NCI-H446 treated with DMSO at 0.1 percent for 48 hours (cell line): ENCODE measurements around the gene MRM3.
A peak's percentile ranks its signal among the peaks of the same experiment; 100 is the strongest.
"Not testable (repeated sequence)": the region's sequence is repeated elsewhere in the genome, so short reads cannot be mapped to it uniquely, and the experiment has no call there.

ENCODE experiments used
- DNase-seq: peaks from one replicate; lab custom pipeline; 2025; lab: John Stamatoyannopoulos, UW

The MRM3 gene, protein sequence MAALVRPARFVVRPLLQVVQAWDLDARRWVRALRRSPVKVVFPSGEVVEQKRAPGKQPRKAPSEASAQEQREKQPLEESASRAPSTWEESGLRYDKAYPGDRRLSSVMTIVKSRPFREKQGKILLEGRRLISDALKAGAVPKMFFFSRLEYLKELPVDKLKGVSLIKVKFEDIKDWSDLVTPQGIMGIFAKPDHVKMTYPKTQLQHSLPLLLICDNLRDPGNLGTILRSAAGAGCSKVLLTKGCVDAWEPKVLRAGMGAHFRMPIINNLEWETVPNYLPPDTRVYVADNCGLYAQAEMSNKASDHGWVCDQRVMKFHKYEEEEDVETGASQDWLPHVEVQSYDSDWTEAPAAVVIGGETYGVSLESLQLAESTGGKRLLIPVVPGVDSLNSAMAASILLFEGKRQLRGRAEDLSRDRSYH

DNA sequence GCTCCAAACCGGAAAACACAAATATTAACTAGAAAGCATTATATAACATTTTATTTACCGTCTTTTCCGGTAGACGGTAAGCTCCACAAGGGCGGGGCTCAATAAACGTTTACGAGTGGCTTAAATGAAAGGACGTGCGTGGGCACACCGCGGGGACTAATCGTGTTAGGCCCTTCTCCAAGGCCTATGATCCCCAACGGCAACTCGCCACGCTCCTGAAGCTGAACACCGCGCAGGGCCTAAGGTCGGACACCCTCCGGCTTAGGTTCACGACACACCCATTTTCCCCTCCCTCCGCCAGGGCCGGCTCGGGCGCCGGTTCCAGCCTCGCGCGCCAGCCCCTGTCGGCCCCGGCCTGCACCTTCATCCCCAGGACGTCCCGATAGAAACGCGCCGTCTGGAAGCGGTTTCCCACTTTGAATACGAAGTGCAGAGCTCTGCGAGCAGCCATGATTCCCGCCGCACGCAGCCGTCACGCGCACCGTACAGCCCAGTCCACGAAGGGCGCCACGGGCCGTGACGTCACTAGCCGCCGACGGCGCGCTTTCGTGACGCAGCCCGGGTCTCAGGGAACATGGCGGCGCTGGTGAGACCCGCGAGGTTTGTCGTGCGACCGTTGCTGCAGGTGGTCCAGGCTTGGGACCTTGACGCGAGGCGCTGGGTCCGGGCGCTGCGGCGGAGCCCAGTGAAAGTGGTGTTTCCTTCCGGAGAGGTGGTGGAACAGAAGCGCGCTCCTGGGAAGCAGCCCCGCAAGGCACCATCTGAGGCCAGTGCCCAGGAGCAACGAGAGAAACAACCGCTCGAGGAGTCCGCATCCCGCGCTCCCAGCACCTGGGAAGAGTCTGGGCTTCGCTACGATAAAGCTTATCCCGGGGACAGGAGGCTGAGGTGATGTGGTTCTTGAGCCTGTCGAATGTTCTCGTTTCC is at the start of gene MRM3, which contains the start of gene GLOD4:
Gene MRM3 (plus strand): TSS at position 549 of the 927 bp plus-strand sequence. CDS start 26 bp downstream, at position 575.
Gene GLOD4 (minus strand): TSS at position 476 of the 927 bp plus-strand sequence. CDS start 25 bp downstream, at position 451.
- DNase-seq, result peak; percentile 30

DNA sequence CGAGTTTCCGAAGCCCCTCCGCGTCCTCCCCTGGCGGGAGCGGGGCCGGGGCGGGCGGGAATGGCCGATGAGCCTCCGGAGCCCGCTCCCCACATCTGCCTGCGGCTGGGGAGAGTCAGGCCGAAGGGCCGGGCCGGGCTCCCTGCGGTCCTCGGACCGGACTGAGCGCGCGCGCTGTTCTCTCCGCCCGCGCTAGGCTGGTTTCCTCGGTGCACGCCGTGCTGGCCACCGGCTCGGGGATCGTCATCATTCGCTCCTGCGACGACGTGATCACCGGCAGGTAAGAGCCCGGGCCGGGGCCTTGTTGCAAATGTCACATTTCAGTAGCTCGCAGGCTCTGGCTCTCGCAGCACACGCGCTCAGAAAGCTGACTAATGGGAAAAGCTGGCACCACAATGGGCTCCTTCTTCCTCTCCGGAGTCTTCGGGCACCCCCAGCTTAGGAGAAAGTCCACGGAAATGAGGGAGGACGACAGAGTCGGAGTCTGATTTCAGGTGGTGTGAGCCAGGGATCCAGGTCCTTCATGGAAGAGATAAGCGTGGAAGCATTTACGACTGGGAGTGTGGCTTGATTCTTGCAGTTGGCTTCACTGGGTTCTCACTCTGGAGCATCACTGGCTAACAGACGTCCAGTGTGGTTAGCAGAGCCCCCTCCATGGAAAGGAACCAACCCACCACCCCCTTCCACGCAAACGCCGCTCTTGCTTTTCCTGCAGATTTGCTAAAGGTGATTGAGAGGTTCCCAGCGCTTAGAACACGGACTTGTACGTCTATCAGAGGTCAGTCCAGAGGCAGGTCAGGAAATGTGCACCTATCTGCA is 49.0 kb upstream of the MRM3 start:
- DNase-seq, result no peak

DNA sequence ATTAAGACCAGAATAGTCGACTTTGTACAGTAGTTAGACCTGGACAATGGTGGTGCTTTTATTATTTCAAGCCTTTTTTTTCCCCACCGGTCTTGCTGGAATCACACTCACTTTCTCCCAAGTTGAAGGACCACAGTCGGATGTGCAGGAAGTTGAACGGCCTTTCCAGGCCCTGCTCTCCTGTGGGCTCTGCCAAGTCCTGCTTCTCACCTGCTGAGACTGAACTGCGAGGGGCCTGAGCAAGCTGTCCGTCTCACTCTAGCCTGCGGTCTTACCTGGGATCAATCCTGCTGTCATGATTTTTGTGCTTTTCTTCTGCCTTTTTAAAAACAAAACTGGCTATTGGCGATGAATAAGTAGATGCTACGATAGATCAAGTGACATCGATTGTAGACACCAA is 48.4 kb upstream of the MRM3 start:
- no peak for DNase-seq

DNA sequence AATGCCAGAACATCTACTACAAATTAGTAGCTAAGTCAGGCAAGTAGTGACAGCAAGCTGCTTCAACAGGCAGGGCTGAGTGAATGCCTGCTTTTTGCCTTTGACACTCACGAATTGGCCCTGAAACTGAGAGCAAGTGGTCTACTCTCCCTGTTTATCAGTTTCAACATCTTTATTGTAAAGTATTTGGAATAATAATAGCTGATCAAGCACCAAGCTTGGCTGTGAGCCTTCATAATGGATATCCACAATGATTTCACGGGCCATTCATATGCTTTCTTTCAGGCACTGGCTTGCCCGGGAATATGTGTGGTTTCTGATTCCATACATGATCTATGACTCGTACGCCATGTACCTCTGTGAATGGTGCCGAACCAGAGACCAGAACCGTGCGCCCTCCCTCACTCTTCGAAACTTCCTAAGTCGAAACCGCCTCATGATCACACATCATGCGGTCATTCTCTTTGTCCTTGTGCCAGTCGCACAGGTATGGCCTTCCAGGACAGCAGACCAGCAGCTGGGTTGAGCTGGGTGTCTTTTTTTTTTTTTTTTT is 44.5 kb upstream of the MRM3 start:
- no peak for DNase-seq

DNA sequence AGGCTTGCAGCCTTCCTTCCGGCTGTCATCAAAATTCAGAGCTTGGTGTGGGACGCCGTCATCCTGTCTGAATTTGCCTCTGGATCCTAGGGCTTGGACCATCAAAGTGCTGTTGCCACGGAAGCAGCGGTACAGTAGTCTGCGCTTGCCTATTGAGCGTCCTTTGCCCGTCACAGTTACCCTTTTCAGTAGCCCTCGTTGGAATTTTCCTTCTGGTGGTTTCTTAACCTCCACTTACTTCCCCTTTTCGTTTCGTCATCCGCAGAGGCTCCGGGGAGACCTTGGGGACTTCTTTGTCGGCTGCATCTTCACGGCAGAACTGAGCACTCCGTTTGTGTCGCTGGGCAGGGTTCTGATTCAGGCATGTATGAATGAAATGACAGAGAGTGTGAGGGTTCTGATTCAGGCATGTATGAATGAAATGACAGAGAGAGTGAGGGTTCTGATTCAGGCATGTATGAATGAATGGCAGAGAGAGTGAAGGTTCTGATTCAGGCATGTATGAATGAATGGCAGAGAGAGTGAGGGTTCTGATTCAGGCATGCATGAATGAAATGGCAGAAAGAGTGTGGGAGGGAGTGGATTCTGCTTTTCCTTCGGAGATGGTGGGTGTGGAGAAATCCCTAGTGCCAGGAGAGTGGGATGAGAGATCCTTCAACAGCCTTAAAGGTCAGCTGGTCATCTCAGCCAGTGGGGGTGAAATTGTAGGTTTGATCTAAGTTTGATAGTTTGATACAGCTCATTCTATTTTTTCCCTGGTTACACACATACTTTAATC is 41.7 kb upstream of the MRM3 start:
- DNase-seq, result no peak

DNA sequence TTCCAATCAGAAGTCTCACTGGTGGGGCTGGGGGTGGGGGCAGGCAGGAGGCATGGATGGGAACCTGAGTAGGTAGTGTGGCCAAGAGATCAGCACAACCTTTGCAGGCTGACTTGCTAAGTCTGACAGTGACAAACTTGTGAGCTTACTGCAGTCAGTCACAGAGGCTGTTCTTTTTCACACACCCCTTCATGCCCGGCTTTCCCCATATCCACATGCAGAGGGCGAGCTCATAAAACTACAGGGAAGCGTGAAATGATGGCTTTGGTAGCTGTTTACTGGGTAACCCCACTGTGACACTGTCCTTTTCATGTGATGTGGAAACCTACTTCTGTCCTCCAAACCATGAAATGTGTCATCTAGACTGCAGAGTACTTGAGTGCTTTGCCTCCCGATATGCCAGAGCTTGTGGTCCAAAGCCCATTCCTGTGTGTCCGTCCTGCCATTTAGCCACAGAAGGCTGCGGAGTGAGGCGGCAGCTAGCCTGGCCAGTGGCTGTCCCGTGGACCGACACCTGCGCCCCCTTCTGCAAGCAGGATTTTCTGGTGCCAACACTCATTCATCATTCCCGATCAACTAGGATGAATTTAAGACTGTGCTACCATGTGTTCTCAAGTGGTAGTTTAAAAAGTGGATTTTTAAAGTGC is 39.9 kb upstream of the MRM3 start:
- DNase-seq, result no peak

DNA sequence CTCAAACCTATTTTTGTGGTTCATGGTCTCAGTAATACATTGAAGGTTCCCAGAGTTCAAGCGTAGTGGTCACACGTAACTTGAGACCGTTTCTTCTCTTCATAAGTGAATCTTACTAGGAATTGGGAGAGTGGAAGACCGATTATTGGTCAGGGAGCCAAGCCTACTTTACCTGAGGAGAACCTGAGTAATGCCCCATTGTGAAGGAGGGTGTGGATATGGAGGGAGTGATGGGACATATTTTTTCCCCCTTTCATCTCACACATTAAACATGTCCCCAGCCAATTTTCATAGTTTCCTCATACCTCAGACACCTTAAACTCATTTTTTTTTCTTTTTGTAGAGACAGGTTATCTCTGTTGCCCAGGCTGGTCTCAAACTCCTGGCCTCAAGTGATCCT is 39.0 kb upstream of the MRM3 start:
- DNase-seq, result no peak

DNA sequence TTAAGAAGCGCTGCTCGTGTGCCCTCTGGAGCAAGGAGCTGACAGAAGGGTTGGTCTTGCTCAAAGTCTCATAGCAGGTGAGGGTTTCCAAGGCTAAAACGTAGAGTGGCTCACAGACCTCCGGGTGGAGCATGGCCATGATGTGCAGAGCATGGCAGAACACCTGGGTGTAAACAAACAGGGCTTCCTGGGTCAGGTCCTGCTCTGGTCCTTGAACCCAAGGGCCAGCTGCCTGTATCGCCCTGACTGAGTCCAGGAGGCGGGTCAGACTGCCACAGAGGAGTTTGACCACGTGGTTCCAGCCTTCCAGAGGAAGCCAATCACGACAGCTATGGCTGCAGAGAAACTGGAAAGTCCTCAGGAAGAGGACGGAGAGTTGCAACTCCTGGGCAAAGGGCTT is 37.2 kb upstream of the MRM3 start:
- no peak for DNase-seq

DNA sequence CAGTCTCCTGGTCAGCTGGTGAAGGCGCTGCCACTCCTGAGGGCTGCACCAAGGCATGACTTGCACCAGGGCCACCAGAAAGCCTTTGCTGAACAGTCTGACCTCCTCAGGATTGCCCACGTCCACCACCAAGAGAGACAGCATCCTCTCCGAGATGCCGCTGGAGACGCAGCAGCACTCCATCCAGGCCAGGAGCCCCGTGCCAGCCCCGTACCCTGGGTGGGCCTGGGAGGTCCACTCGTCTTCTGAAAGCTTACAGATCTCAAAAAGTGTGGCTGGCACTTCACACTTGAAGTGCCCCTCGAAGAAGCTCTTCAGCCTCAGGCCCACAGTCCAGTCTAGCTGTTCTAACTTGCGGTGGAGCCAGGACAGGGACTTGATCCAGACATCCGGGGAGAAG is 36.7 kb upstream of the MRM3 start:
- no peak for DNase-seq

DNA sequence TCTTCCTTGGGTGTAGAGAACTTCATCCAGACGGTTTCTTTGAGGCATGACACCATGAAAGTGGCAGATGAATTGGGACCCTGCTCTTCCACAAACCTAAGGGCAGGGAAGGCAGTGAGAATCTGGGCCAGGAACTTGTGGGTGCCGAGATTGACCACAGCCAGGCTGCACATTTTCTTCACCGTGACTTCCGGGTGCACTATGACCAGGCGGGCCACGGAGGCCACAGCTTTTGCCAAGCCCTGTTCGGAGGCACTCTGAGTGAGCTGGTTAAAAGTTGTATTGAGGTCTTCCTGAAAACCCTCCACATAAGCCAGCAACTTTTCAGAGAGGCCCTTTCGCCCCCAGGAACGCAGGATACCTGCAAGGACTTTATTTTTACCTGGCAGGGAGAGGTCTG is 36.0 kb upstream of the MRM3 start:
- no peak for DNase-seq

DNA sequence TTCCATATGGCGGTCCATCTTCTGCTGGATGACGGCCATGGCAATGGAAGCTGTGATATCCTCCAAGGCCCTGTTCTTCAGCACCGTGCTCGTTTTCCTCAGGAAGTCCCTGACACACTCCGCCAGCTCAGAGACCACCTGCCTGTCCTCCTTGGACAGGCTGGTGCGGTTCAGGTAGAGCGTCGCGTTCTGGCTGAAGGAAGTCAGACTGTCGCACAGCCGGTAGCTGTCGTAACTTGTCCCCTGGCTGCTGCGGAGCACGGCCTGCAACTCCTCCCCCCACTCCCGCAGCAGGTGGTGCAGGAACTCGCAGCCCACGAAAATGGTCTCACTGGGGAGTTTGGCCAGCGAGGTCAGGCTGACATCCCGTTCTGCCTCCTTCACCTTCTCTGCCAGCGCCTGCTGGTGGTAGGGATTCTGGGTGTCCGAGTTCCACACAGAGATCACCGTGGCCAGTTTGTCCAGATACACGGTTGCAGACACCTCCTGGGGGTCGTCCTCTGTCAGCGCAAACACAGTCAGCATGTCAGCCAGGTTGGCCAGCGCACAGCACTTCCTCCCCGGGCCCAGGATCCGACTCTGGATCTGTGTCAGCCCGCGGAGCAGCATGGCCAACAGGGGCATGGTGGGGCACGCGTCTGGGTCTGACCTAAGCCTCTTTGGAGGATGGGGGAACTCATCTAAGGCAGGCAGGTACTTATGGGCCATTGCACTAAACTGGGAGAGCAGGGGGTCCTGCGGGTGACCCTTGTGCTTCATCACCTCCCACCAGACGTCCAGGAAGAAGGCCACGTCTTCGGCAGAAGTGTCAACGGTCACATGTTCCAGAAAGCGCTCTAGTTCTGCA is 35.1 kb upstream of the MRM3 start:
- DNase-seq, result no peak

DNA sequence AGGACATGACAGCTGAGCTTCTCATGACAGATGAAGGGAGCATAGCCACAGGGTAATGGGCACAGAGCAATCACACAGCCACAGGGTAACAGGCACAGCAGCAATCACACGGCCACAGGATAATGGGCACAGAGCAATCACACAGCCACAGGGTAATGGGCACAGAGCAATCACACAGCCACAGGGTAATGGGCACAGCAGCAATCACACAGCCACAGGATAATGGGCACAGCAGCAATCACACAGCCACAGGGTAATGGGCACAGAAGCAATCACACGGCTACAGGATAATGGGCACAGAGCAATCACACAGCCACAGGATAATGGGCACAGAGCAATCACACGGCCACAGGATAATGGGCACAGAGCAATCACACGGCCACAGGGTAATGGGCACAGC is 33.5 kb upstream of the MRM3 start:
- DNase-seq, result not testable (repeated sequence)

DNA sequence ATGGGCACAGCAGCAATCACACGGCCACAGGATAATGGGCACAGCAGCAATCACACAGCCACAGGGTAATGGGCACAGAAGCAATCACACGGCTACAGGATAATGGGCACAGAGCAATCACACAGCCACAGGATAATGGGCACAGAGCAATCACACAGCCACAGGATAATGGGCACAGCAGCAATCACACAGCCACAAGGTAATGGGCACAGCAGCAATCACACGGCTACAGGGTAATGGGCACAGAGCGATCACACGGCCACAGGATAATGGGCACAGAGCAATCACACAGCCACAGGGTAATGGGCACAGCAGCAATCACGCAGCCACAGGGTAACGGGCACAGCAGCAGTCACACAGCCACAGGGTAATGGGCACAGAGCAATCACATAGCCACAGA is 32.8 kb upstream of the MRM3 start:
- not testable (repeated sequence) for DNase-seq

DNA sequence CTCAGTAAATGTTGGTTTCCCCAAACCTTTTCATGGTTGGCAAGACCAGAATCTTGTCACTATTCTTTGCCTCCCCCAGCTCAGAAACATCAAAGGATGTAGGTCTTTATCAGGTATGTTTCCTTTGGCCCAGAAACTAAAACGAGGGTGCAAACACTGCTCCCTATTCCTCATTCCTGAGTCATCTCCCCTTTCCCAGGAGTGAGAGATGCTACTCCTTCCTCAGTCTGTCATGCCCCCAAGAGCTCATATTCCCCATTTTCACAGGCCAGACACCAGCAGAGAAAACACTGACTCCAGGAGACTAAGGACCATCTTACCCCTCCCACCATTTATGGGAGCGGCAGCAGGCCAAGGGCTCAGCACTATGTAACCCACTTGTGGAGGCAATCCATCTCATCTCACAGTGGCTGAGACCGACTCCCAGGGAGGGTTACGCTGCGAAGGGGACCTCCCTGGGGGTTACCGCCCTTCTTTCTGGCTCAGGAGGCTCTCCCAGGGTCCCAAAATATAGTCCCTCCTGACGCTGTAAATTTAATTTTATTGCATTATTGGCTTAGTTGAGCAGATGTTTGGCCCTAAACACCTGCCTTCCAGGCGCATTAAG is 31.6 kb upstream of the MRM3 start:
- no peak for DNase-seq

DNA sequence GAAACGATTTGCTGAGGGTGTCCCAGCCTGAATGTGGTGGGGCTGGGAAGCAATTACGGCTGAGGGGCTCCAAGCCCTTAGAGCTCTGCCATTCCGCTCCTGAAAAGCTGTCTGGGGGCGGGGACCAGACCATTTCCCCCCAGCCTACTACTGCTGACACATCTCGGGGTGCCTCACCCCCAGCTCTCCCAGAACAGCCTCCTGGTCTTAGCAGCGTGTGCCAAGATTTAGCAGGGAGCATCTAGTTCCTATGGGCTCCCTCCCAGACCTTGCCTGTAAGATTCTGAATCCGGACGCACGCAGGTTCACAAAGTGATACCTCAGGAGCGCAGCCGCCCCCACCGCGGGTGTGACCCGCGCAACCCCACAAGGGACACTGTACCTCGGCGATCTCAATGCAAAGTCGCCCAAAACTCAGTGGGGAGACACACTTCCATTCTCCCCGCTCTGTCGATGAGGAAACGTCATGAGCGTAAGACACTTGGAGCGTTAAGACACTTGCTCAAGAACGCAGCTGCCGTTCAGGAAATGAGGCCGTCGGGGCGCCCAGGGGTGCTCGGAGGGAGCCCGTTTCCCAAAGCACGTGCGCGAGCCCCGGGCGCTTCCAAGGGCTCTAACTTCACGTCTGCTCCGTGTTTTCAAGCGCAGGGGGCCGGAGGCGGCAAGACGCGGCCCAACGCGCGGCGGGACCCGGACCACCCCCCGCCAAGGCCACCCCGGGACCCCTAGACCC is 30.7 kb upstream of the MRM3 start:
- DNase-seq, result no peak

DNA sequence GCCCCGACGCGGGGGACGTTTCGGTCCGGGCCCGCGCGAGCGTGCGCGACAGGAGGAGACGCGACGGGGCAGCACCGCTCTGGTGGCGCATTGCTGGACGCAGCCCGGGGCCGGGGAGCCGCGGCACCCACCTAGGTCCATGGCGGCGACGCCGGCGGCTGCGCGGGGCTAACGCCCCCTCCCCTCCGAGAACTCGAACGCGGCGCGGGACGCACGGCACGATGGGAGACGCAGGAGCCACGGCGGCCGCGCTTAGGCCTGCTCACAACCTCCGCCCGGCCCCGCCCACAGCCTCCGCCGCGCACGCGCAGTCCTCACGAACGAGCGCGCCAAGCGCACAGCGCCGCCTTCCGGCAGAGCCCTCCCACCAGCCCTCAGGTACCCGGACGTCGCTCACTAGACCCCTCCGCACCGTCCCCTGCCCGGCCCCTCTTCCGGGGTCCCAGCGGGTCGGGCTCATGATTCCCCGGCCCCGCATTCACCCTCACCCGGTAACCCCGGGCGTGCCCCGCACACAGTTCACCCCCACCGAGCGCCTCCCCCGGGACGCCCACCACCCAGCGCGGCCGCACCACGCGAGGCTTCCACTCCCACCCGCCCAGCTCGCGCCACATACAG is 30.0 kb upstream of the MRM3 start, which contains the start of gene GEMIN4:
Gene GEMIN4 (minus strand): TSS at position 263 of the 618 bp plus-strand sequence. CDS start 122 bp downstream, at position 141.
- peak; percentile 66 for DNase-seq

DNA sequence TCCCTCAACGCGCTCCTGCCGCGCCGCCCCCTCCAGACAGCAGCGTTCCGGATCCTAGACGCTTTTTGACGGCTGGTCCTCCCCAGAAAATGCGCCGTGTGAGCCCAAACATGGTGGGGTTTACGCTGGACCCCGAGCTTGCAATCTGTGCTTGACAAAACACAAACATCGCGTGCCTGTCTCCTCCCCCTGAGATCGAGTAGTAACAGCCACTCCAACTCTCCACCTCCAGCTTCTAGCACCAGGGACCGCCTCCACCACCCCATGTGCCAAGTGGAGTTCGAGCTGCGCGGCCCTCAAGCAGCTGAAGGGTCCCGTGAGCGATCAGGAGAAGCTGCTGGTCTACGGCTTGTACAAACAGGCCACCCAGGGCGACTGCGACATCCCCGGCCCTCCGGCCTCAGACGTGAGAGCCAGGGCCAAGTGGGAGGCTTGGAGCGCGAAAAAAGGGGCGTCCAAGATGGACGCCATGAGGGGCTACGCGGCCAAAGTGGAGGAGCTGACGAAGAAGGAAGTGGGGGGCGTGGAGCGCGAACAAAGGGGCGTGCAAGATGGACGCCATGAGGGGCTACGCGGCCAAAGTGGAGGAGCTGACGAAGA is 29.4 kb upstream of the MRM3 start:
- no peak for DNase-seq
